GM12891 (cell line): ENCODE results near the gene OSBPL6.

Experiments
- PAX5 ChIP-seq: IDR thresholded peaks from 2 replicates; pipeline ENCODE4 v1.6.1; 2011; ENCODE audit warnings: low read length, moderate library complexity, mild to moderate bottlenecking; ENCODE audit not compliant: insufficient read depth, severe bottlenecking
- POLR2A ChIP-seq: IDR thresholded peaks from 2 replicates; pipeline ENCODE4 v1.6.1; 2011; ENCODE audit warnings: low read depth, low read length, control low read depth
- POLR2AphosphoS5 ChIP-seq: IDR thresholded peaks from 2 replicates; pipeline ENCODE4 v1.6.1; 2011; ENCODE audit warnings: low read depth, low read length, control low read depth
- SPI1 ChIP-seq: IDR thresholded peaks from 2 replicates; pipeline ENCODE4 v1.6.1; 2011; ENCODE audit warnings: low read depth, low read length, control low read depth
- TAF1 ChIP-seq: IDR thresholded peaks from 2 replicates; pipeline ENCODE4 v1.6.1; 2011; ENCODE audit warnings: low read depth, low read length, control low read depth

- TF ChIP-seq POLR2A, result no peak
- no peak for TF ChIP-seq POLR2AphosphoS5
- TF ChIP-seq PAX5, result no peak
- TF ChIP-seq TAF1, result no peak
- TF ChIP-seq SPI1, result no peak
Observed at GRCh38 chr2:178419123-178419522, 224.8 kb downstream of the OSBPL6 start.
